ENCODE results near the gene WNK4. TPM values are rescaled to one million over a fixed set of nuclear protein-coding genes. Genes with fewer than 3 reads are reported as not detected.

Gene WNK4
- total RNA-seq, 1 experiment from 2014 or later, result 7.8 TPM

DNA sequence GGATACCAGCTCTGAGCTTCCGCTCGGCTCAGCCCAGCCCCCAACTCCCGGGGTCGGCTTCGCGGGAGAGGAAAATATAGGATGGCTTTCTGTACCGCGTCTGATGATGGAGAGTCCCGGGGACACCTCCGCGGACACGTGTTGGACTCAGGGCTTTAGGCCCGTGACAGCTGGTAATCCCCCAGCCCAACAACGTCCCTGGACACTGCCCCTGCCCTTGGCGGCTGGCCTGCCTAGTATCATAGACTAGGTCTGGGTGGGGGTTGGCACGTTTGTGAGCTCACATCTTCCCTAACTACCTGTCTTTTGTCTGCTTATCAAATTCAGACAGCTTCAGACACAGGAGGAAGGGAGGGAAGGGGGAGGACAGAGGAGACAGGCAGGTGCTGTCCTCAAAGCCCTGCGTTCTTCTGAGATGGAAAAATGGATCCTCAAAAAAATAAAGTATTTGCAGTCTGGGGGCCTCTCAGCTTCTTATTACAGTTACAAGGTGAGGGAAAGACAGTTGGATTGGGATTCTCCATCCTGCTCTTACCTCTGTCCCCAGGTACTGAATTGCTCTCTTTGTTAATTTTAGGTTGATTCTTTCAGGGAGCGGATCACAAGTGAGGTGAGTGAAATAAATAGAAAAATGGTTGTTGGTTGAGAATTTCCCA, 53.5 kb downstream of the WNK4 start:
- DNase-seq (ENCODE audit: low spot score), result no peak

DNA sequence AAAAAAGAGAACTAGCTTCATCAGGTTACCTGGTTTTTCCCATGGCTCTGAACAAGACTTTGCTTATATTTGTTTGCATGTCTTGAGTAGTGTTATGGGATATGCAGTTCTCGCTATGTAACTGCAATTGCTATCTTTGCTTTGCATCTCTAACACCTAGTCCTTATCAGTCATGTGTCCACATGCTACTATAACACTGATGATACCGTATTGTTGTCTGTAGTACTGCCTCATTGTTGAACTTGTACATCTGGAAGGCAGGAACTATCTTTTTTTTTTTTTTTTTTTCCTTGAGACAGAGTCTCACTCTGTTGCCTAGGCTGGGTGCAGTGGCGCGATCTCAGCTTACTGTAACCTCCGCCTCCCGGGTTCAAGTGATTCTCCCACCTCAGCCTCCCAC, 55.3 kb downstream of the WNK4 start:
- DNase-seq (ENCODE audit: low spot score), result no peak

DNA sequence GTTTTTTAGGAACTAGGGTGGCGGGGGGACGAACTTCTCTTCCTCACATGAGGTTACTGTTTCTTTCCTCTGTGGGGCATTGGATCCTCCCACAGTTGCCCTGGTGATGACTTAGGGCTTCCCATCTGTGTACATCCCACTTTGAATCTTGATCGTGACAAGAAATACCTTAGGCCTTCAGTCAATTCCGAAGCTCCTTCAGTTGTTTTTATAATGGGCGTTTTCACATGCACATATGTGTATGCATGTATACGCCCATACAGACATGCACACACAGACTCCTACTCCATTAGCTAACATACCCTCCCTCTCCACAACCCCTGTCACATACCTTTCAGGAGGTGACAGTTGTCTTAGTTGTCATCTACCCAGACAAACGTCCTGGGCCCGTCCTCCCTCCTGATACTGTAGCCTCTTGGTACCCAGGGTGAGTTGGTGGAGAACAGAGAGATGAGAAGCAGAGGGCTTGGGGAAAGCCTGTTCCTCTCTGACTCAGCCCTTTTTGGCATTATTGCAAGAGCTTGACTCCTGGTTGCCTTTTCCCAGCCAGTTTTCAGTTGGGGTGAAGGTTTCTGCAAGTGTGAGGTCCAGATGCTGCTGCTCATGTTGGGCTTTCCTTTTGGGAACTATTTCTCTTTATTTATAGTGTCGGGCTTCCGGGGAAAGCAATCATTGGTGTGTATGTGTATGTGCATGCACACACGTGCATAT, 61.7 kb downstream of the WNK4 start:
- DNase-seq (ENCODE audit: low spot score), result no peak

DNA sequence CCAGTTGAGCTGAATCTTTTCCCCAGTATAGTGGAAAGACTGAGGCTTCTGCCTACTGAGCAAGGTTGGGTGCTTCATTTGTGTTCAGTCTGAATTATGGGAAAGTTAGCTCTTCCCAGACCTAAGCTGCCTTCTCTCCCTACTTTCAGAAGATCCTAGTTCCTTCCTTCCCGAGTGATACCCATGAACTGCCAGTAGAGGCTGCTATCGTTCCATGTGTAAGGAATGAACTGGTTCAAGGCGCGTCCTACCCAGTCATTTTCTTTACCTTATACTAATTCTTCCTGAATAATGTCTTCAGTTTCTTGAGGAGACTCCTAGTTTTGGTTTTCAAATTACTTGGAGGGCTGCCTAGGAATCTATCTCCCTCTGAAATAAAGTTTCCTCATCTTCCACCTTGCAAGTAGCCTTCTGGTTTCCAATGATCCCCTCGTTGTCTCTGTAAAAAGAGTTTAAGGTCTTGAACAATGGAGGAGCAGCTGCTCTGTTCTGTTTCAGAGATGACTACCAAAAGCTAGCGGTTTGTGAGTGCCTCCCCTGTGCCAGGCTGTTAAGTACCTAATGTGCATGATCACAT, 63.0 kb downstream of the WNK4 start:
- peak; percentile 80 for DNase-seq (ENCODE audit: low spot score)

DNA sequence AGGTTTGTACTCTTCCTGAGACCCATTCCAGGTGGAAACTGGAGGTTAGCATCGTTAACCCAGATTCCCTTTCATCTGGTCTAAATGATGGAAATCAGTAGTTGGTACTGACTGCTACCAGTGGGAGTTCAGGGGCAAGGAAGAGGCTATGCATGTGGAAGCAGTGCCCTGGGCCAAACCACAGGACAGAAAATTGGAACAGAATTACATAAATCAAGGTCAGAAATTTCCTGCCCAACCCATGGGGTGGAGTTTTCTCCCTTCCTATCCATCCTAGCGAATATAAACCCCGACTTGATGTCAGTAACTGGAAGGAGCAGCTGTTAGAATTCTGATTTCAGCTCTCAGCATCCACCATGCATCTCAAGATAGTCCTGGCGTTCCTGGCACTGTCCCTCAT, 63.9 kb downstream of the WNK4 start, which contains the start of gene AOC2:
Gene AOC2 (plus strand): TSS at position 310 of the 400 bp plus-strand sequence. CDS start 47 bp downstream, at position 357.
- DNase-seq (ENCODE audit: low spot score), result no peak

- no peak for DNase-seq (ENCODE audit: low spot score)
Measured at GRCh38 chr17:42844761-42845555, 64.5 kb downstream of the WNK4 start.

DNA sequence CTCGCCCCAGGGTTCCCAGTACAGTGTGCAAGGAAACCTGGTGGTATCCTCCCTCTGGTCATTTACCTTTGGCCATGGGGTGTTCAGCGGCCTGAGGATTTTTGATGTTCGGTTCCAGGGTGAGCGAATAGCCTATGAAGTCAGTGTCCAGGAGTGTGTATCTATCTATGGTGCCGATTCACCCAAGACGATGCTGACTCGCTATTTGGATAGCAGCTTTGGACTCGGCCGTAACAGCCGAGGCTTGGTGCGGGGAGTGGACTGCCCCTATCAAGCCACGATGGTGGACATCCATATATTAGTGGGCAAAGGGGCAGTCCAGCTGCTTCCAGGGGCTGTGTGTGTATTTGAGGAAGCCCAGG, 65.1 kb downstream of the WNK4 start:
- no peak for DNase-seq (ENCODE audit: low spot score)

GRCh38 chr17:42845918-42846593, 65.6 kb downstream of the WNK4 start:
- no peak for DNase-seq (ENCODE audit: low spot score)

Small RNAs within 50 kb of the gene (small RNA-seq; reads per million reads assigned to genes)
- gene HMGN2P15 (not detected), gene MIR6781 (not detected)

Other genes starting within 250 kb of the WNK4 start
- 54.9 and 65.5 TPM in 2 replicates for gene NAGLU, start 244.4 kb upstream of the WNK4 start, total RNA-seq (2014; rRNA removed; shearing (Covaris generic))
- 0.91 and 1.7 TPM in 2 replicates for gene HSD17B1, start 227.7 kb upstream of the WNK4 start, total RNA-seq (2014; rRNA removed; shearing (Covaris generic))
- 82.1 and 103 TPM in 2 replicates for gene COASY, start 218.5 kb upstream of the WNK4 start, total RNA-seq (2014; rRNA removed; shearing (Covaris generic))
- gene MLX, start 213.5 kb upstream of the WNK4 start, total RNA-seq (2014; rRNA removed; shearing (Covaris generic)), result 55.9 and 63.1 TPM in 2 replicates
- 12.4 and 16.0 TPM in 2 replicates for gene PSMC3IP, start 202.9 kb upstream of the WNK4 start, total RNA-seq (2014; rRNA removed; shearing (Covaris generic))
- 38.1 and 44.7 TPM in 2 replicates for gene RETREG3, start 171.2 kb upstream of the WNK4 start, total RNA-seq (2014; rRNA removed; shearing (Covaris generic))
- gene TUBG1, start 170.9 kb upstream of the WNK4 start, total RNA-seq (2014; rRNA removed; shearing (Covaris generic)), result 123 and 127 TPM in 2 replicates
- 7.4 and 8.7 TPM in 2 replicates for gene TUBG2, start 121.3 kb upstream of the WNK4 start, total RNA-seq (2014; rRNA removed; shearing (Covaris generic))
- gene PLEKHH3, start 103.6 kb upstream of the WNK4 start, total RNA-seq (2014; rRNA removed; shearing (Covaris generic)), result 34.2 and 49.4 TPM in 2 replicates
- not detected in 2 replicates for gene CCR10, start 98.8 kb upstream of the WNK4 start, total RNA-seq (2014; rRNA removed; shearing (Covaris generic))
- 0.08 and 0.23 TPM in 2 replicates for gene CNTNAP1, start 98.1 kb upstream of the WNK4 start, total RNA-seq (2014; rRNA removed; shearing (Covaris generic))
- 11.8 and 12.2 TPM in 2 replicates for gene EZH1, start 35.6 kb upstream of the WNK4 start, total RNA-seq (2014; rRNA removed; shearing (Covaris generic))
- gene RAMP2, start 19.4 kb upstream of the WNK4 start, total RNA-seq (2014; rRNA removed; shearing (Covaris generic)), result not detected in 2 replicates
- gene VPS25, start 7.2 kb upstream of the WNK4 start, total RNA-seq (2014; rRNA removed; shearing (Covaris generic)), result 76.1 and 84.4 TPM in 2 replicates
- 82.9 and 86.2 TPM in 2 replicates for gene COA3, start 18.1 kb downstream of the WNK4 start, total RNA-seq (2014; rRNA removed; shearing (Covaris generic))
- 0.13 and 0.66 TPM in 2 replicates for gene CNTD1, start 18.3 kb downstream of the WNK4 start, total RNA-seq (2014; rRNA removed; shearing (Covaris generic))
- gene BECN1, start 43.7 kb downstream of the WNK4 start, total RNA-seq (2014; rRNA removed; shearing (Covaris generic)), result 108 and 118 TPM in 2 replicates
- 96.8 and 142 TPM in 2 replicates for gene PSME3, start 52.8 kb downstream of the WNK4 start, total RNA-seq (2014; rRNA removed; shearing (Covaris generic))
- 1.6 and 1.8 TPM in 2 replicates for gene AOC2, start 64.0 kb downstream of the WNK4 start, total RNA-seq (2014; rRNA removed; shearing (Covaris generic))
- gene AOC3, start 70.6 kb downstream of the WNK4 start, total RNA-seq (2014; rRNA removed; shearing (Covaris generic)), result 0.23 TPM in 1 of 2 replicates, not detected in the other
- gene G6PC1, start 120.2 kb downstream of the WNK4 start, total RNA-seq (2014; rRNA removed; shearing (Covaris generic)), result not detected in 2 replicates
- 35.3 and 54.1 TPM in 2 replicates for gene AARSD1, start 183.8 kb downstream of the WNK4 start, total RNA-seq (2014; rRNA removed; shearing (Covaris generic))
- 0.52 and 0.66 TPM in 2 replicates for gene PTGES3L, start 199.5 kb downstream of the WNK4 start, total RNA-seq (2014; rRNA removed; shearing (Covaris generic))
- 13.0 and 13.8 TPM in 2 replicates for gene RUNDC1, start 200.0 kb downstream of the WNK4 start, total RNA-seq (2014; rRNA removed; shearing (Covaris generic))
- gene RPL27, start 217.8 kb downstream of the WNK4 start, total RNA-seq (2014; rRNA removed; shearing (Covaris generic)), result 1,187 and 1,205 TPM in 2 replicates
- gene IFI35, start 226.2 kb downstream of the WNK4 start, total RNA-seq (2014; rRNA removed; shearing (Covaris generic)), result 35.3 and 47.6 TPM in 2 replicates
- gene VAT1, start 241.8 kb downstream of the WNK4 start, total RNA-seq (2014; rRNA removed; shearing (Covaris generic)), result 83.7 and 106 TPM in 2 replicates
- 0.13 TPM in 1 of 2 replicates, not detected in the other for gene RND2, start 244.6 kb downstream of the WNK4 start, total RNA-seq (2014; rRNA removed; shearing (Covaris generic))

Data from HT-29 (cell line).